GM23338 (cell line): ENCODE measurements around the gene TLE6. TPM values are rescaled to one million over a fixed set of nuclear protein-coding genes. Genes with fewer than 3 reads are reported as not detected.

Experiments used
- ATAC-seq: fragments of 200-7000 bp; cut with Tn5 transposase; 3 replicates; pipeline ENCODE4 v1.9.1; 2020
- DNase-seq: peaks from one replicate; pipeline ENCODE4 v3.0.0-alpha.2; 2015; ENCODE audit warnings: low spot score
- H2AFZ ChIP-seq: fragments of 200-600 bp; sonication (generic); 2 replicates; pipeline ENCODE4 v1.8.0; 2016; ENCODE audit warnings: antibody characterized with exemption, mild to moderate bottlenecking, moderate library complexity
- H3F3A ChIP-seq: fragments of 200-600 bp; sonication (generic); replicated peaks from 2 replicates; pipeline ENCODE4 v1.8.0; 2017; ENCODE audit warnings: antibody characterized with exemption, mixed run types, low read depth
- H3K27ac ChIP-seq: fragments of 200-600 bp; sonication (generic); 2 replicates; pipeline ENCODE4 v1.6.1; 2016; ENCODE audit warnings: low read depth
- H3K27me3 ChIP-seq: fragments of 200-600 bp; sonication (generic); 2 replicates; pipeline ENCODE4 v1.8.0; 2016; ENCODE audit warnings: mild to moderate bottlenecking, mixed run types, moderate library complexity; ENCODE audit not compliant: insufficient read depth
- H3K36me3 ChIP-seq: fragments of 200-600 bp; sonication (generic); 2 replicates; pipeline ENCODE4 v1.8.0; 2016; ENCODE audit warnings: mild to moderate bottlenecking; ENCODE audit not compliant: insufficient read depth
- H3K4me1 ChIP-seq: fragments of 200-600 bp; sonication (generic); 2 replicates; pipeline ENCODE4 v1.8.0; 2016; ENCODE audit warnings: mild to moderate bottlenecking, moderate library complexity; ENCODE audit not compliant: insufficient read depth
- H3K4me2 ChIP-seq: fragments of 200-600 bp; sonication (generic); 2 replicates; pipeline ENCODE4 v1.7.1; 2017; ENCODE audit warnings: mixed run types
- H3K4me3 ChIP-seq: fragments of 200-600 bp; sonication (generic); 2 replicates; pipeline ENCODE4 v1.6.1; 2016; ENCODE audit warnings: mixed run types
- H3K79me2 ChIP-seq: fragments of 200-600 bp; sonication (generic); replicated peaks from 2 replicates; pipeline ENCODE4 v1.8.0; 2017; ENCODE audit warnings: mild to moderate bottlenecking; ENCODE audit not compliant: insufficient read depth
- H3K9me2 ChIP-seq: fragments of 200-600 bp; sonication (generic); 2 replicates; pipeline ENCODE4 v1.8.0; 2017; ENCODE audit not compliant: insufficient read depth
- H4K20me1 ChIP-seq: fragments of 200-600 bp; sonication (generic); replicated peaks from 2 replicates; pipeline ENCODE4 v1.8.0; 2017; ENCODE audit warnings: mild to moderate bottlenecking; ENCODE audit not compliant: insufficient read depth
- H3K27ac Mint-ChIP-seq: 2 replicates; pipeline ENCODE4 v1.8.0; 2020; ENCODE audit warnings: inconsistent platforms, mild to moderate bottlenecking, moderate library complexity, mixed read lengths
- H3K27me3 Mint-ChIP-seq: 3 replicates; pipeline ENCODE4 v1.8.0; 2022; ENCODE audit warnings: low read depth, mild to moderate bottlenecking, moderate library complexity, mixed read lengths, inconsistent platforms; ENCODE audit not compliant: insufficient read depth, poor library complexity
- H3K36me3 Mint-ChIP-seq: 3 replicates; pipeline ENCODE4 v1.8.0; 2021; ENCODE audit warnings: low read depth, mild to moderate bottlenecking, inconsistent platforms, moderate library complexity, mixed read lengths
- H3K4me1 Mint-ChIP-seq: 3 replicates; pipeline ENCODE4 v1.8.0; 2020; ENCODE audit warnings: mild to moderate bottlenecking, inconsistent platforms, mixed read lengths
- H3K4me3 Mint-ChIP-seq: 3 replicates; pipeline ENCODE4 v1.8.0; 2021; ENCODE audit warnings: moderate library complexity, mild to moderate bottlenecking, inconsistent platforms, mixed read lengths
- H3K9me3 Mint-ChIP-seq: 3 replicates; pipeline ENCODE4 v1.8.0; 2020; ENCODE audit warnings: moderate library complexity, mild to moderate bottlenecking, inconsistent platforms, mixed read lengths
- CREB1 ChIP-seq: fragments of 250-450 bp; sonication (Bioruptor Pico); IDR thresholded peaks from 2 replicates; pipeline ENCODE4 v1.5.0; 2020; ENCODE audit warnings: low read depth, mild to moderate bottlenecking, moderate library complexity
- CTCF ChIP-seq, 2 experiments: fragments of 200-600 bp in 1 of 2; sonication (generic) in 1 of 2; conservative IDR thresholded peaks; 2 replicates each; pipeline versions ENCODE4 v1.5.1 to v1.6.1; 2016 to 2017; ENCODE audit warnings: antibody characterized with exemption in 2 of 2, low read depth in 2 of 2, mild to moderate bottlenecking in 2 of 2, moderate library complexity in 1 of 2
- ETS1 ChIP-seq: IDR thresholded peaks from 2 replicates; pipeline ENCODE4 v1.6.1; 2016; ENCODE audit warnings: antibody characterized with exemption
- EZH2 ChIP-seq: fragments of 200-600 bp; sonication (generic); IDR thresholded peaks from one replicate; pipeline ENCODE4 v1.8.0; 2017; ENCODE audit warnings: antibody characterized with exemption, mild to moderate bottlenecking, low read depth; ENCODE audit not compliant: unreplicated experiment
- EZH2phosphoT487 ChIP-seq: fragments of 200-600 bp; sonication (generic); IDR thresholded peaks from one replicate; pipeline ENCODE4 v1.8.1; 2018; ENCODE audit warnings: antibody characterized with exemption; ENCODE audit not compliant: unreplicated experiment
- JUNB ChIP-seq: IDR thresholded peaks from one replicate; pipeline ENCODE4 v1.6.1; 2016; ENCODE audit warnings: antibody characterized with exemption; ENCODE audit not compliant: unreplicated experiment
- NANOG ChIP-seq: IDR thresholded peaks from 2 replicates; pipeline ENCODE4 v1.6.1; 2016; ENCODE audit warnings: antibody characterized with exemption, borderline replicate concordance
- POLR2AphosphoS5 ChIP-seq: IDR thresholded peaks from 2 replicates; pipeline ENCODE4 v1.6.1; 2016; ENCODE audit warnings: antibody characterized with exemption, low read depth
- REST ChIP-seq: IDR thresholded peaks from one replicate; pipeline ENCODE4 v1.6.1; 2018; ENCODE audit warnings: antibody characterized with exemption; ENCODE audit not compliant: unreplicated experiment
- STAT1 ChIP-seq: IDR thresholded peaks from one replicate; pipeline ENCODE4 v1.6.1; 2016; ENCODE audit warnings: antibody characterized with exemption; ENCODE audit not compliant: unreplicated experiment
- ZNF114 ChIP-seq: fragments of 250-450 bp; sonication (Bioruptor Pico); IDR thresholded peaks from 2 replicates; pipeline ENCODE4 v1.5.0; 2020; ENCODE audit warnings: mild to moderate bottlenecking, moderate library complexity
- ZNF331 ChIP-seq: fragments of 250-450 bp; sonication (Bioruptor Pico); IDR thresholded peaks from 2 replicates; pipeline ENCODE4 v1.5.0; 2020; ENCODE audit warnings: low read depth, mild to moderate bottlenecking, moderate library complexity
- ZNF462 ChIP-seq: fragments of 250-450 bp; sonication (Bioruptor Pico); IDR thresholded peaks from 2 replicates; pipeline ENCODE4 v1.5.0; 2020; ENCODE audit warnings: mild to moderate bottlenecking, moderate library complexity
- polyA plus RNA-seq: library from polyadenylated mRNA; unstranded; fragments of >200 nt; fragmentation: Nextera tagmentation; extraction: Ambion mirVana; gene quantifications from 2 replicates; pipeline ENCODE4 v1.2.1, GENCODE V29; 2016
- total RNA-seq: library from RNA; depleted of rRNA; stranded (reverse); fragments of >200 nt; shearing (Covaris generic); gene quantifications from 2 replicates; pipeline ENCODE4 v1.2.3, GENCODE V29; 2014

The TLE6 gene
- total and polyA plus RNA-seq, 2 experiments from 2014 or later: 2.4 TPM

GRCh38 chr19:3026768-3027167, 49.4 kb downstream of the TLE6 start:
- Histone ChIP-seq H3K79me2 (no peaks in the 10 kb centered on the region), H4K20me1 (no peaks in the 10 kb centered on the region), H3K4me2 (no peak overlapping the region), H3K36me3 (no peaks in the 10 kb centered on the region), H3K9me2 (no peaks in the 10 kb centered on the region), H2AFZ (no peak overlapping the region), H3K27me3 (peaks cover 74% of the 10 kb centered on the region), H3K27ac (no peak overlapping the region), H3F3A (no peaks in the 10 kb centered on the region), H3K4me3 (no peak overlapping the region), H3K4me1 (peaks cover 15% of the 10 kb centered on the region; the same call in 1 of the 2 replicates)
- Mint-ChIP-seq H3K27ac (no peak overlapping the region), H3K9me3 (no peaks in the 10 kb centered on the region), H3K27me3 (peaks cover 51% of the 10 kb centered on the region), H3K36me3 (0 out of 3 replicates have a peak, but pooled peaks cover 2% of the 10 kb centered on the region), H3K4me1 (peaks cover 19% of the 10 kb centered on the region), H3K4me3 (no peak overlapping the region)
- TF ChIP-seq ZNF114 (CRISPR knock-in tag): no peak
- no peak for TF ChIP-seq JUNB
- no peak for TF ChIP-seq CREB1 (CRISPR knock-in tag)
- TF ChIP-seq CTCF (conservative IDR thresholded peaks at IDR 0.05; ENCODE audit: low read depth in 2 of 2): no peak
- TF ChIP-seq ETS1: no peak
- no peak for TF ChIP-seq EZH2phosphoT487
- TF ChIP-seq NANOG: no peak
- TF ChIP-seq POLR2AphosphoS5: no peak
- no peak for TF ChIP-seq EZH2
- no peak for TF ChIP-seq ZNF462
- no peak for TF ChIP-seq STAT1
- no peak for TF ChIP-seq ZNF331 (CRISPR knock-in tag)
- TF ChIP-seq REST: no peak
- DNase-seq (no peak), ATAC-seq (no peak)
